K562 (cell line): ENCODE results near the gene CASP7.

Experiments
- BDP1 ChIP-seq: IDR thresholded peaks from 3 replicates; pipeline ENCODE4 v1.6.1; 2011; ENCODE audit not compliant: insufficient read length, insufficient read depth
- MYNN ChIP-seq, 2 experiments: sonication (generic); formaldehyde crosslinking in 1 of 2; IDR thresholded peaks; 2 replicates each; pipeline versions ENCODE4 v1.5.0 to v1.6.1; 2016 to 2020; ENCODE audit warnings: antibody characterized with exemption in 1 of 2, missing genetic modification reagents in 1 of 2
- RBFOX2 ChIP-seq: fragments of 200-400 bp; formaldehyde crosslinking; IDR thresholded peaks from 2 replicates; pipeline ENCODE4 v1.6.1; 2017; ENCODE audit warnings: low read depth, mild to moderate bottlenecking, low read length, moderate library complexity
- RNF2 ChIP-seq: sonication (generic); IDR thresholded peaks from 2 replicates; pipeline ENCODE4 v1.6.1; 2016
- SETDB1 ChIP-seq: IDR thresholded peaks from one replicate; pipeline ENCODE4 v1.6.1; 2012; ENCODE audit warnings: low read length, control low read depth, inconsistent platforms
- SMC3 ChIP-seq: conservative IDR thresholded peaks from 2 replicates; pipeline ENCODE4 v1.6.1; 2011; ENCODE audit warnings: low read depth, low read length, improper control_type of control experiment; ENCODE audit not compliant: insufficient read depth
- TCF3 ChIP-seq: sonication (generic); formaldehyde crosslinking; IDR thresholded peaks from 2 replicates; pipeline ENCODE4 v1.4.0; 2020; ENCODE audit warnings: mild to moderate bottlenecking, missing genetic modification reagents
- XRCC4 ChIP-seq: IDR thresholded peaks from one replicate; pipeline ENCODE4 v1.6.1; 2011; ENCODE audit not compliant: insufficient read depth, insufficient read length; ENCODE audit errors: extremely low read depth
- ZKSCAN8 ChIP-seq: fragments of 200-800 bp; sonication (Bioruptor generic); IDR thresholded peaks from 2 replicates; pipeline ENCODE4 v1.6.1; 2016; ENCODE audit warnings: missing genetic modification characterization, missing compliant biosample characterization
- TF ChIP-seq, protein P1 (sequence below), 3 experiments: IDR thresholded peaks in 2 of 3; conservative IDR thresholded peaks in 1 of 3; 2 replicates each; pipeline ENCODE4 v1.5.1; 2011 to 2012; ENCODE audit warnings: low read length in 3 of 3, mild to moderate bottlenecking in 3 of 3, control low read depth in 2 of 3, improper control_type of control experiment in 1 of 3, inconsistent platforms in 1 of 3, low read depth in 1 of 3, mixed read lengths in 1 of 3, moderate library complexity in 1 of 3; ENCODE audit not compliant: insufficient read depth in 2 of 3
- TF ChIP-seq, protein P2 (sequence below): sonication (generic); formaldehyde crosslinking; IDR thresholded peaks from 2 replicates; pipeline ENCODE4 v1.8.0; 2022; ENCODE audit warnings: mild to moderate bottlenecking, low read depth, missing genetic modification reagents
- TF ChIP-seq, protein P3 (sequence below), 2 experiments: fragments of 450-650 bp; formaldehyde crosslinking in 1 of 2; IDR thresholded peaks; 2 replicates each; pipeline versions ENCODE4 v1.4.0 to v1.6.1; 2014 to 2020; ENCODE audit warnings: mild to moderate bottlenecking in 2 of 2, borderline replicate concordance in 1 of 2, low read depth in 1 of 2

DNA sequence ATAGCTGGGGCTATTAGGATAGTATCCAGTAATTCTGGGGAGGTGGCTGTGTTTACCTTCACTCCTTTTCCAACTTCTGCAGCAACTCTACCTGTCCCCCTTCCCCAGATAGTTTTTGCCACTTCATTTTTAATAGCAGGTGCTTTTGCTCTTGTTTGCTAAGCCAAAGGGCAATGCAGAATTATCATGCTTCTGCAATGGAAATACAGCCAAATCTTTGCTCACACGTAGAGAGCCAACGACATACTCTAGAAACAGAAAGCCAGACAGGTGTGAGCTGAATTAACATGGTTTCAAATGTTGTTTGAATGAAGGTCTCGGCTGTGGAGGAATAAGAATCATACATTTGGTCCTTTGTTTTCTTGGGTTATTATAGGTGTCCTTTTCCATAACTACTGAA, 86.2 kb downstream of the CASP7 start:
- TF ChIP-seq, protein P1, sequence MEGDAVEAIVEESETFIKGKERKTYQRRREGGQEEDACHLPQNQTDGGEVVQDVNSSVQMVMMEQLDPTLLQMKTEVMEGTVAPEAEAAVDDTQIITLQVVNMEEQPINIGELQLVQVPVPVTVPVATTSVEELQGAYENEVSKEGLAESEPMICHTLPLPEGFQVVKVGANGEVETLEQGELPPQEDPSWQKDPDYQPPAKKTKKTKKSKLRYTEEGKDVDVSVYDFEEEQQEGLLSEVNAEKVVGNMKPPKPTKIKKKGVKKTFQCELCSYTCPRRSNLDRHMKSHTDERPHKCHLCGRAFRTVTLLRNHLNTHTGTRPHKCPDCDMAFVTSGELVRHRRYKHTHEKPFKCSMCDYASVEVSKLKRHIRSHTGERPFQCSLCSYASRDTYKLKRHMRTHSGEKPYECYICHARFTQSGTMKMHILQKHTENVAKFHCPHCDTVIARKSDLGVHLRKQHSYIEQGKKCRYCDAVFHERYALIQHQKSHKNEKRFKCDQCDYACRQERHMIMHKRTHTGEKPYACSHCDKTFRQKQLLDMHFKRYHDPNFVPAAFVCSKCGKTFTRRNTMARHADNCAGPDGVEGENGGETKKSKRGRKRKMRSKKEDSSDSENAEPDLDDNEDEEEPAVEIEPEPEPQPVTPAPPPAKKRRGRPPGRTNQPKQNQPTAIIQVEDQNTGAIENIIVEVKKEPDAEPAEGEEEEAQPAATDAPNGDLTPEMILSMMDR (IDR thresholded peaks at IDR 0.05 in 2 of 3, conservative IDR thresholded peaks at IDR 0.05 in 1 of 3; ENCODE audit: insufficient read depth in 2 of 3, low read depth in 1 of 3, low read length in 3 of 3), result no peak
- no peak for TF ChIP-seq RNF2
- no peak for TF ChIP-seq TCF3 (CRISPR knock-in tag)
- TF ChIP-seq, protein P2, sequence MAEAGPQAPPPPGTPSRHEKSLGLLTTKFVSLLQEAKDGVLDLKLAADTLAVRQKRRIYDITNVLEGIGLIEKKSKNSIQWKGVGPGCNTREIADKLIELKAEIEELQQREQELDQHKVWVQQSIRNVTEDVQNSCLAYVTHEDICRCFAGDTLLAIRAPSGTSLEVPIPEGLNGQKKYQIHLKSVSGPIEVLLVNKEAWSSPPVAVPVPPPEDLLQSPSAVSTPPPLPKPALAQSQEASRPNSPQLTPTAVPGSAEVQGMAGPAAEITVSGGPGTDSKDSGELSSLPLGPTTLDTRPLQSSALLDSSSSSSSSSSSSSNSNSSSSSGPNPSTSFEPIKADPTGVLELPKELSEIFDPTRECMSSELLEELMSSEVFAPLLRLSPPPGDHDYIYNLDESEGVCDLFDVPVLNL (CRISPR knock-in tag), result no peak
- no peak for TF ChIP-seq BDP1
- no peak for TF ChIP-seq MYNN (IDR thresholded peaks at IDR 0.05)
- TF ChIP-seq MYNN (CRISPR knock-in tag; IDR thresholded peaks at IDR 0.05), result no peak
- TF ChIP-seq ZKSCAN8 (CRISPR knock-in tag), result no peak
- no peak for TF ChIP-seq RBFOX2
- TF ChIP-seq SMC3, result no peak
- no peak for TF ChIP-seq SETDB1
- TF ChIP-seq, protein P3, sequence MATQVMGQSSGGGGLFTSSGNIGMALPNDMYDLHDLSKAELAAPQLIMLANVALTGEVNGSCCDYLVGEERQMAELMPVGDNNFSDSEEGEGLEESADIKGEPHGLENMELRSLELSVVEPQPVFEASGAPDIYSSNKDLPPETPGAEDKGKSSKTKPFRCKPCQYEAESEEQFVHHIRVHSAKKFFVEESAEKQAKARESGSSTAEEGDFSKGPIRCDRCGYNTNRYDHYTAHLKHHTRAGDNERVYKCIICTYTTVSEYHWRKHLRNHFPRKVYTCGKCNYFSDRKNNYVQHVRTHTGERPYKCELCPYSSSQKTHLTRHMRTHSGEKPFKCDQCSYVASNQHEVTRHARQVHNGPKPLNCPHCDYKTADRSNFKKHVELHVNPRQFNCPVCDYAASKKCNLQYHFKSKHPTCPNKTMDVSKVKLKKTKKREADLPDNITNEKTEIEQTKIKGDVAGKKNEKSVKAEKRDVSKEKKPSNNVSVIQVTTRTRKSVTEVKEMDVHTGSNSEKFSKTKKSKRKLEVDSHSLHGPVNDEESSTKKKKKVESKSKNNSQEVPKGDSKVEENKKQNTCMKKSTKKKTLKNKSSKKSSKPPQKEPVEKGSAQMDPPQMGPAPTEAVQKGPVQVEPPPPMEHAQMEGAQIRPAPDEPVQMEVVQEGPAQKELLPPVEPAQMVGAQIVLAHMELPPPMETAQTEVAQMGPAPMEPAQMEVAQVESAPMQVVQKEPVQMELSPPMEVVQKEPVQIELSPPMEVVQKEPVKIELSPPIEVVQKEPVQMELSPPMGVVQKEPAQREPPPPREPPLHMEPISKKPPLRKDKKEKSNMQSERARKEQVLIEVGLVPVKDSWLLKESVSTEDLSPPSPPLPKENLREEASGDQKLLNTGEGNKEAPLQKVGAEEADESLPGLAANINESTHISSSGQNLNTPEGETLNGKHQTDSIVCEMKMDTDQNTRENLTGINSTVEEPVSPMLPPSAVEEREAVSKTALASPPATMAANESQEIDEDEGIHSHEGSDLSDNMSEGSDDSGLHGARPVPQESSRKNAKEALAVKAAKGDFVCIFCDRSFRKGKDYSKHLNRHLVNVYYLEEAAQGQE (IDR thresholded peaks at IDR 0.05; ENCODE audit: borderline replicate concordance), result no peak
- TF ChIP-seq, protein P3 (CRISPR knock-in tag; IDR thresholded peaks at IDR 0.05; ENCODE audit: low read depth), result no peak
- TF ChIP-seq XRCC4, result no peak
